Keratinocyte (primary cell): Measurements from ENCODE around the gene WDFY2. TPM values are rescaled to one million over a fixed set of nuclear protein-coding genes. Genes with fewer than 3 reads are reported as not detected.

Source experiments
- DNase-seq: peaks from one replicate; pipeline ENCODE4 v3.0.0-alpha.2; 2011; ENCODE audit warnings: low read depth, missing footprints, low spot score
- FAIRE-seq: peaks from 2 replicates; lab custom pipeline; 2011; peaks lifted over from hg19 to GRCh38; lab: Jason Lieb, UNC
- H2AFZ ChIP-seq: 2 replicates; pipeline ENCODE4 v1.6.0; 2012; ENCODE audit warnings: low read length, control low read depth, inconsistent platforms; ENCODE audit not compliant: control insufficient read depth
- H3K27ac ChIP-seq: 2 replicates; pipeline ENCODE4 v1.5.1; 2011; ENCODE audit warnings: low read length; ENCODE audit not compliant: control insufficient read depth, insufficient read depth
- H3K27me3 ChIP-seq: 3 replicates; pipeline ENCODE4 v1.6.0; 2011; ENCODE audit warnings: low read length; ENCODE audit not compliant: control insufficient read depth, insufficient read depth; ENCODE audit errors: extremely low read depth
- H3K36me3 ChIP-seq, 2 experiments: 2 replicates in 1 of 2; 3 replicates in 1 of 2; pipeline ENCODE4 v1.5.1; 2011; ENCODE audit warnings: low read length in 2 of 2, mild to moderate bottlenecking in 1 of 2; ENCODE audit not compliant: control insufficient read depth in 2 of 2, insufficient read depth in 2 of 2; ENCODE audit errors: extremely low read depth in 1 of 2
- H3K4me1 ChIP-seq: 3 replicates; pipeline ENCODE4 v1.5.1; 2011; ENCODE audit warnings: low read length; ENCODE audit not compliant: control insufficient read depth, insufficient read depth; ENCODE audit errors: extremely low read depth
- H3K4me2 ChIP-seq: 3 replicates; pipeline ENCODE4 v1.6.0; 2011; ENCODE audit warnings: low read depth, low read length; ENCODE audit not compliant: control insufficient read depth, insufficient read depth; ENCODE audit errors: extremely low read depth
- H3K4me3 ChIP-seq, 3 experiments: fragments of 200-600 bp in 1 of 3; sonication (generic) in 1 of 3; 2 replicates in 2 of 3; 3 replicates in 1 of 3; pipeline ENCODE4 v1.5.1; 2011 to 2016; ENCODE audit warnings: low read length in 3 of 3, mild to moderate bottlenecking in 3 of 3, control low read depth in 2 of 3, inconsistent platforms in 1 of 3, low read depth in 1 of 3, mixed read lengths in 1 of 3, mixed run types in 1 of 3, moderate library complexity in 1 of 3; ENCODE audit not compliant: control insufficient read depth in 2 of 3, insufficient read depth in 2 of 3; ENCODE audit errors: extremely low read depth in 1 of 3
- H3K79me2 ChIP-seq: 2 replicates; pipeline ENCODE4 v1.6.0; 2012; ENCODE audit warnings: low read length; ENCODE audit not compliant: control insufficient read depth, insufficient read depth
- H3K9ac ChIP-seq: 3 replicates; pipeline ENCODE4 v1.6.0; 2011; ENCODE audit warnings: low read length; ENCODE audit not compliant: control insufficient read depth, insufficient read depth; ENCODE audit errors: extremely low read depth
- H3K9me1 ChIP-seq: 3 replicates; pipeline ENCODE4 v1.6.0; 2011; ENCODE audit warnings: low read length; ENCODE audit not compliant: control insufficient read depth, insufficient read depth; ENCODE audit errors: extremely low read depth
- H3K9me3 ChIP-seq: 2 replicates; pipeline ENCODE4 v1.5.1; 2012; ENCODE audit warnings: low read depth, low read length; ENCODE audit not compliant: control insufficient read depth
- H4K20me1 ChIP-seq: 3 replicates; pipeline ENCODE4 v1.6.0; 2011; ENCODE audit warnings: low read length; ENCODE audit not compliant: control insufficient read depth, insufficient read depth; ENCODE audit errors: extremely low read depth
- EZH2 ChIP-seq: IDR thresholded peaks from one replicate; pipeline ENCODE4 v1.6.1; 2012; ENCODE audit warnings: inconsistent platforms, mild to moderate bottlenecking, low read length, moderate library complexity
- dilution Hi-C: fragments of 300-500 bp; cut with MboI; formaldehyde crosslinking; loops from one replicate; pipeline ENCODE4 v1.7.0; 2020; ENCODE audit warnings: low sequenced_read_pairs; ENCODE audit not compliant: extremely low pct_ligation_motif_present
- polyA plus RNA-seq, 5 experiments: library from polyadenylated mRNA; depleted of rRNA in 3 of 5; stranded (reverse) in 3 of 5; stranded (forward) in 1 of 5; unstranded in 1 of 5; fragments of >200 nt; gene quantifications; 1 replicate in 1 of 5; 2 replicates in 3 of 5; 3 replicates in 1 of 5; pipeline versions ENCODE4 v1.2.1 to v1.2.3, GENCODE V29; 2011 to 2012; ENCODE audit warnings: missing spikeins in 2 of 5, low read depth in 1 of 5, low replicate concordance in 1 of 5
- TF ChIP-seq, protein P1 (sequence below), 3 experiments: IDR thresholded peaks in 1 of 3; conservative IDR thresholded peaks in 1 of 3; optimal IDR thresholded peaks in 1 of 3; 2 replicates in 2 of 3; 3 replicates in 1 of 3; pipeline versions ENCODE3 to v1.5.1; 2011; ENCODE audit warnings: low read length in 3 of 3, mild to moderate bottlenecking in 3 of 3, moderate library complexity in 2 of 3, control low read depth in 1 of 3, inconsistent platforms in 1 of 3; ENCODE audit not compliant: insufficient read depth in 2 of 3; ENCODE audit errors: extremely low read depth in 1 of 3

Gene WDFY2
- polyA plus RNA-seq, 1 donor (not counting 4 experiments of a cell fraction or from before 2014, with no cell fraction given), result 18.6 TPM

DNA sequence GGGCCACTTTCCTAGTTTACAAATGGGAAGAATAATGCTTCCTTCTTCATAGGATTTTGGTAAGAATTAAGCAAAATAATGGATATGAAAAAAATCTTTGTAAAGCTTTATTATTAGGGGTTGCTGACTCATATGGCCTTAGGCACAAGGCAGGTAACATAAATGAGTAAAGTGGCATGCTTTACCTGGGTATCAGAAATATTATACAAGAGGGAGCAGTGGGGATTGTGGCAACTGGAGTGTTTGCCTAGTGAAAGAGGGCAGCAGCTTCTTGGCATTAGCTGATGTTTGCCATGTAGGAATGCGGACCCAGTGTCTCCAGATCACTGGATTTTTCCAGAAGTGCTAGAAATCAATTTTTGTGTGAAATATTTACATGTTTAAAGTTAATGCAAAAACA lies 19.5 kb downstream of the WDFY2 start:
- TF ChIP-seq, protein P1, sequence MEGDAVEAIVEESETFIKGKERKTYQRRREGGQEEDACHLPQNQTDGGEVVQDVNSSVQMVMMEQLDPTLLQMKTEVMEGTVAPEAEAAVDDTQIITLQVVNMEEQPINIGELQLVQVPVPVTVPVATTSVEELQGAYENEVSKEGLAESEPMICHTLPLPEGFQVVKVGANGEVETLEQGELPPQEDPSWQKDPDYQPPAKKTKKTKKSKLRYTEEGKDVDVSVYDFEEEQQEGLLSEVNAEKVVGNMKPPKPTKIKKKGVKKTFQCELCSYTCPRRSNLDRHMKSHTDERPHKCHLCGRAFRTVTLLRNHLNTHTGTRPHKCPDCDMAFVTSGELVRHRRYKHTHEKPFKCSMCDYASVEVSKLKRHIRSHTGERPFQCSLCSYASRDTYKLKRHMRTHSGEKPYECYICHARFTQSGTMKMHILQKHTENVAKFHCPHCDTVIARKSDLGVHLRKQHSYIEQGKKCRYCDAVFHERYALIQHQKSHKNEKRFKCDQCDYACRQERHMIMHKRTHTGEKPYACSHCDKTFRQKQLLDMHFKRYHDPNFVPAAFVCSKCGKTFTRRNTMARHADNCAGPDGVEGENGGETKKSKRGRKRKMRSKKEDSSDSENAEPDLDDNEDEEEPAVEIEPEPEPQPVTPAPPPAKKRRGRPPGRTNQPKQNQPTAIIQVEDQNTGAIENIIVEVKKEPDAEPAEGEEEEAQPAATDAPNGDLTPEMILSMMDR (optimal IDR thresholded peaks at IDR 0.05 in 1 of 3, IDR thresholded peaks at IDR 0.05 in 1 of 3, conservative IDR thresholded peaks at IDR 0.05 in 1 of 3; ENCODE audit: extremely low read depth in 1 of 3, insufficient read depth in 2 of 3, low read length in 3 of 3), result no peak
- no peak for TF ChIP-seq EZH2
- Histone ChIP-seq H3K27me3 (no peaks in the 10 kb centered on the region), H3K9ac (no peak overlapping the region), H2AFZ (no peak overlapping the region), H3K4me1 (peaks cover 20% of the 10 kb centered on the region), H3K9me1 (no peaks in the 10 kb centered on the region), H4K20me1 (peaks cover 2% of the 10 kb centered on the region), H3K4me2 (no peak overlapping the region), H3K4me3 (no peak overlapping the region), H3K36me3 (peaks cover 3 to 16% of the 10 kb centered on the region in 2 experiments), H3K9me3 (no peaks in the 10 kb centered on the region), H3K27ac (no peak overlapping the region), H3K79me2 (peaks cover 97% of the 10 kb centered on the region)
- FAIRE-seq (no peak), DNase-seq (no peak)
- dilution Hi-C loops, result no loop called here

DNA sequence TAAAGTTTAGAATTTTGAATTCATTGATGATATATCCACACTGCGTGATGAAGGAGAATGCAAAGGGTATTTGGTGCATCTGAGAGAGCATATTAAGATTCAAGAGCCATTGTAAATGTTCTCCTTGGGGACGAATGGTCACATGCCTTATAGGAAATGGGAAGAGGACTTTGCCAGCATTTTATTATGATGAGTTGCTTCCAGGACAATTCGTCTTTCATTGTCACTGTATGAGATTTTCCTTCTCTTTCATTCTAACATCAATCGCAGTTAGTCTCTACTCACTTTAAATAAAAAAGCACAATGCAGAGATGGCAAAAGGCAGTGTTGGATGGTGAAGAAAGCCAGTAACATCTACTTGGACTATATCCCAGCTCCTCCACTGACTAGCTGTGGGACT lies 21.4 kb downstream of the WDFY2 start:
- H3K79me2 ChIP-seq, result peaks cover 95% of the 10 kb centered on the region
- dilution Hi-C loops, result no loop called here
- FAIRE-seq, result no peak

More for the DNA sequence above, 21.4 kb downstream of the WDFY2 start:
- Histone ChIP-seq H3K9ac (no peak overlapping the region), H3K9me1 (no peaks in the 10 kb centered on the region), H3K27ac (no peak overlapping the region), H2AFZ (no peak overlapping the region), H3K9me3 (no peaks in the 10 kb centered on the region), H4K20me1 (peaks cover 2% of the 10 kb centered on the region), H3K4me1 (peaks cover 20% of the 10 kb centered on the region), H3K27me3 (no peaks in the 10 kb centered on the region), H3K4me2 (no peak overlapping the region), H3K36me3 (peaks cover 1 to 16% of the 10 kb centered on the region in 2 experiments), H3K4me3 (no peak overlapping the region)
- DNase-seq, result no peak
- TF ChIP-seq, protein P1 (optimal IDR thresholded peaks at IDR 0.05 in 1 of 3, IDR thresholded peaks at IDR 0.05 in 1 of 3, conservative IDR thresholded peaks at IDR 0.05 in 1 of 3; ENCODE audit: extremely low read depth in 1 of 3, insufficient read depth in 2 of 3, low read length in 3 of 3), result no peak
- TF ChIP-seq EZH2, result no peak
